OCI-LY3 (cell line): ENCODE data around the gene IGFBP1.

Experiments used
- H2AFZ ChIP-seq: fragments of 200-600, 300-600 bp; shearing (Covaris generic); 2 replicates; pipeline ENCODE4 v1.6.0; 2014; ENCODE audit warnings: antibody characterized with exemption, low read depth, low read length
- H3K27ac ChIP-seq: fragments of 200-600, 300-600 bp; sonication (generic); 2 replicates; pipeline ENCODE4 v1.5.1; 2014; ENCODE audit warnings: mild to moderate bottlenecking, low read length, moderate library complexity, mixed read lengths
- H3K27me3 ChIP-seq: fragments of 200-600, 300-600 bp; sonication (generic); 2 replicates; pipeline ENCODE4 v1.6.1; 2014; ENCODE audit warnings: low read depth, low read length, mixed read lengths
- H3K36me3 ChIP-seq: fragments of 200-600, 300-600 bp; sonication (generic); replicated peaks from 2 replicates; pipeline ENCODE3; 2014; ENCODE audit warnings: low read depth, low read length, mixed read lengths
- H3K4me1 ChIP-seq: fragments of 300-600, 200-600 bp; sonication (generic); 2 replicates; pipeline ENCODE4 v1.6.1; 2014; ENCODE audit warnings: low read length, mixed read lengths
- H3K4me2 ChIP-seq: fragments of 200-600, 300-600 bp; sonication (generic); 2 replicates; pipeline ENCODE4 v1.6.1; 2014; ENCODE audit warnings: low read length, mixed read lengths
- H3K4me3 ChIP-seq: fragments of 300-600, 200-600 bp; sonication (generic); 2 replicates; pipeline ENCODE4 v1.5.1; 2014; ENCODE audit warnings: antibody characterized with exemption, mild to moderate bottlenecking, low read length, moderate library complexity
- H3K79me2 ChIP-seq: fragments of 300-600, 200-600 bp; shearing (Covaris generic); 2 replicates; pipeline ENCODE4 v1.6.1; 2014; ENCODE audit warnings: mild to moderate bottlenecking, low read length, mixed read lengths
- H3K9ac ChIP-seq: fragments of 300-600, 200-600 bp; shearing (Covaris generic); 2 replicates; pipeline ENCODE4 v1.6.0; 2014; ENCODE audit warnings: mild to moderate bottlenecking, low read length, moderate library complexity
- H3K9me3 ChIP-seq: fragments of 200-600, 300-600 bp; shearing (Covaris generic); 2 replicates; pipeline ENCODE4 v1.6.1; 2014; ENCODE audit warnings: low read length, mixed read lengths; ENCODE audit not compliant: insufficient read depth
- H4K20me1 ChIP-seq: fragments of 200-600, 300-600 bp; sonication (generic); 2 replicates; pipeline ENCODE4 v1.6.1; 2016; ENCODE audit warnings: low read length, mixed read lengths; ENCODE audit not compliant: insufficient read depth
- CTCF ChIP-seq: fragments of 200-600, 300-600 bp; sonication (generic); IDR thresholded peaks from 2 replicates; pipeline ENCODE4 v1.5.1; 2014; ENCODE audit warnings: antibody characterized with exemption, low read length, low read depth
- EZH2phosphoT487 ChIP-seq: fragments of 200-600 bp; shearing (Covaris generic); IDR thresholded peaks from 2 replicates; pipeline ENCODE4 v1.6.1; 2018; ENCODE audit warnings: antibody characterized with exemption, mixed run types, low read depth

IGFBP1 gene

GRCh38 chr7:45869426-45869825 lies 18.9 kb upstream of the IGFBP1 start:
- Histone ChIP-seq H3K27ac (no peak overlapping the region), H3K9me3 (no peaks in the 10 kb centered on the region), H3K36me3 (no peaks in the 10 kb centered on the region), H3K27me3 (peaks cover 8% of the 10 kb centered on the region), H4K20me1 (no peaks in the 10 kb centered on the region), H2AFZ (no peak overlapping the region), H3K4me2 (no peak overlapping the region), H3K9ac (no peak overlapping the region), H3K79me2 (no peaks in the 10 kb centered on the region), H3K4me3 (no peak overlapping the region), H3K4me1 (peaks cover 8% of the 10 kb centered on the region; the same call in 1 of the 2 replicates)
- no peak for TF ChIP-seq EZH2phosphoT487
- TF ChIP-seq CTCF, result no peak

GRCh38 chr7:45872116-45873034 lies 15.9 kb upstream of the IGFBP1 start:
- Histone ChIP-seq H3K27me3 (peaks cover 8% of the 10 kb centered on the region), H3K27ac (no peak overlapping the region), H3K79me2 (no peaks in the 10 kb centered on the region), H4K20me1 (no peaks in the 10 kb centered on the region), H3K4me2 (no peak overlapping the region), H3K36me3 (no peaks in the 10 kb centered on the region), H3K9me3 (no peaks in the 10 kb centered on the region), H3K4me1 (peaks cover 10% of the 10 kb centered on the region; the same call in 1 of the 2 replicates), H2AFZ (no peak overlapping the region), H3K9ac (no peak overlapping the region), H3K4me3 (no peak overlapping the region)
- TF ChIP-seq CTCF (peak; percentile 57), EZH2phosphoT487 (no peak)

- no peaks in the 10 kb centered on the region for H3K9me3 ChIP-seq
- H3K27me3 ChIP-seq, result peaks cover 8% of the 10 kb centered on the region
- TF ChIP-seq CTCF, result no peak
- no peak for TF ChIP-seq EZH2phosphoT487
- H2AFZ ChIP-seq, result no peak within 1 kb of the TSS
- H4K20me1 ChIP-seq, result no peaks in the 10 kb centered on the region
- H3K4me3 ChIP-seq, result no peak within 1 kb of the TSS
- no peaks in the 10 kb centered on the region for H3K36me3 ChIP-seq
- H3K9ac ChIP-seq, result no peak within 1 kb of the TSS
- peaks cover 10% of the 10 kb centered on the region; the same call in 1 of the 2 replicates for H3K4me1 ChIP-seq
- no peaks in the 10 kb centered on the region for H3K79me2 ChIP-seq
- no peak within 1 kb of the TSS for H3K4me2 ChIP-seq
- no peak within 1 kb of the TSS for H3K27ac ChIP-seq
Observed at GRCh38 chr7:45873035-45873354, 15.3 kb upstream of the IGFBP1 start, which contains the start of gene CCDC201. Gene CCDC201 (minus strand): TSS chr7:45873082. CDS start chr7:45873007, 75 bp downstream.

- H2AFZ ChIP-seq, result no peak overlapping the region
- TF ChIP-seq EZH2phosphoT487 (no peak), CTCF (no peak)
- no peaks in the 10 kb centered on the region for H3K36me3 ChIP-seq
- peaks cover 10% of the 10 kb centered on the region; the same call in 1 of the 2 replicates for H3K4me1 ChIP-seq
- no peak overlapping the region for H3K9ac ChIP-seq
- H3K79me2 ChIP-seq, result no peaks in the 10 kb centered on the region
- H3K4me2 ChIP-seq, result no peak overlapping the region
- H3K27ac ChIP-seq, result no peak overlapping the region
- peaks cover 8% of the 10 kb centered on the region for H3K27me3 ChIP-seq
- no peaks in the 10 kb centered on the region for H3K9me3 ChIP-seq
- H4K20me1 ChIP-seq, result no peaks in the 10 kb centered on the region
- no peak overlapping the region for H3K4me3 ChIP-seq
Observed at GRCh38 chr7:45873355-45873754, 14.9 kb upstream of the IGFBP1 start.
